Fibroblast of mammary gland (primary cell): ENCODE measurements around the gene METTL8.

Experiments
- DNase-seq: peaks from one replicate; pipeline ENCODE4 v3.0.0-alpha.2; 2010; ENCODE audit warnings: low read depth
- H3K4me3 ChIP-seq: 2 replicates; pipeline ENCODE4 v1.5.1; 2011; ENCODE audit warnings: low read depth, mild to moderate bottlenecking, low read length, moderate library complexity; ENCODE audit not compliant: control insufficient read depth
- CTCF ChIP-seq: conservative IDR thresholded peaks from 2 replicates; pipeline ENCODE4 v1.5.1; 2011; ENCODE audit warnings: low read depth, low read length, inconsistent platforms; ENCODE audit not compliant: control insufficient read depth, insufficient read depth

METTL8 gene

GRCh38 chr2:171412571-171413175 is 21.1 kb downstream of the METTL8 start:
- H3K4me3 ChIP-seq: no peak overlapping the region
- no peak for TF ChIP-seq CTCF
- DNase-seq: peak; percentile 41

- H3K4me3 ChIP-seq: no peak overlapping the region
- TF ChIP-seq CTCF: no peak
- peak; percentile 68 for DNase-seq
Observed at GRCh38 chr2:171411791-171412483, 21.9 kb downstream of the METTL8 start.

GRCh38 chr2:171411214-171411613 is 22.6 kb downstream of the METTL8 start:
- DNase-seq: no peak
- no peak for TF ChIP-seq CTCF

GRCh38 chr2:171410624-171411023 is 23.2 kb downstream of the METTL8 start:
- no peak overlapping the region for H3K4me3 ChIP-seq
- no peak for DNase-seq
- TF ChIP-seq CTCF: no peak

More at GRCh38 chr2:171411214-171411613, 22.6 kb downstream of the METTL8 start:
- H3K4me3 ChIP-seq: no peak overlapping the region

- peak; percentile 22 for DNase-seq
- H3K4me3 ChIP-seq: no peak overlapping the region
Observed at GRCh38 chr2:171410101-171410500, 23.7 kb downstream of the METTL8 start.

GRCh38 chr2:171409436-171409971 is 24.3 kb downstream of the METTL8 start:
- TF ChIP-seq CTCF: no peak
- DNase-seq: no peak
- no peak overlapping the region for H3K4me3 ChIP-seq

More at GRCh38 chr2:171410101-171410500, 23.7 kb downstream of the METTL8 start:
- TF ChIP-seq CTCF: no peak
